ENCODE results near the gene TERB1. TPM values are rescaled to one million over a fixed set of nuclear protein-coding genes. Genes with fewer than 3 reads are reported as not detected.
A peak's percentile ranks its signal among the peaks of the same experiment; 100 is the strongest.

Gene TERB1
- total RNA-seq, 3 donors from 2014 or later: 0.28 to 0.32 TPM; not detected in 1

DNA sequence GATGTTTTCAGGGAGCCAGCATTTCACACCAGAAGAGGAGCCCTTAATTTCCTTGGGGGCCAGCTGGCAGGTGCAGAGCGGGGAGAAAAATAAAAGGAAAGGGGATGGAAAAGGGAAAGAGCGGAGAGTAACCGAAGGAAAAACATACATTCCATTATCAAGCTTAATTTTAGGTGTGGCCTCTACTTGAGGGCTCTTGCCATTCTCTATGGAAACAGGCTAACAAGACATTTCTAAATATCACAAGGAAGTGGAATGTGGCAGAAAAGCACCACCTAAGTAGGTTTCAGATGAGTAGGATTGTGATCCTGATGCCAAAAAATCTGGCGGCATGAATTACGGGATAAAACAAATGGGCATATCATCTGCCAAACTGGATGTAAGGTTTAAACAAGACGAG, 49.0 kb downstream of the TERB1 start:
- TF ChIP-seq, protein P1, sequence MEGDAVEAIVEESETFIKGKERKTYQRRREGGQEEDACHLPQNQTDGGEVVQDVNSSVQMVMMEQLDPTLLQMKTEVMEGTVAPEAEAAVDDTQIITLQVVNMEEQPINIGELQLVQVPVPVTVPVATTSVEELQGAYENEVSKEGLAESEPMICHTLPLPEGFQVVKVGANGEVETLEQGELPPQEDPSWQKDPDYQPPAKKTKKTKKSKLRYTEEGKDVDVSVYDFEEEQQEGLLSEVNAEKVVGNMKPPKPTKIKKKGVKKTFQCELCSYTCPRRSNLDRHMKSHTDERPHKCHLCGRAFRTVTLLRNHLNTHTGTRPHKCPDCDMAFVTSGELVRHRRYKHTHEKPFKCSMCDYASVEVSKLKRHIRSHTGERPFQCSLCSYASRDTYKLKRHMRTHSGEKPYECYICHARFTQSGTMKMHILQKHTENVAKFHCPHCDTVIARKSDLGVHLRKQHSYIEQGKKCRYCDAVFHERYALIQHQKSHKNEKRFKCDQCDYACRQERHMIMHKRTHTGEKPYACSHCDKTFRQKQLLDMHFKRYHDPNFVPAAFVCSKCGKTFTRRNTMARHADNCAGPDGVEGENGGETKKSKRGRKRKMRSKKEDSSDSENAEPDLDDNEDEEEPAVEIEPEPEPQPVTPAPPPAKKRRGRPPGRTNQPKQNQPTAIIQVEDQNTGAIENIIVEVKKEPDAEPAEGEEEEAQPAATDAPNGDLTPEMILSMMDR (IDR thresholded peaks at IDR 0.05): no peak
- DNase-seq (no peak), ATAC-seq (no peak)
- Histone ChIP-seq H3K9me3 (no peaks in the 10 kb centered on the region), H3K4me3 (no peak overlapping the region), H3K36me3 (ENCODE audit: low read depth) (no peaks in the 10 kb centered on the region), H3K4me1 (ENCODE audit: low read depth) (peaks cover 36% of the 10 kb centered on the region)
- intact Hi-C loops (cut with DNase I, micrococcal nuclease): no loop called here

DNA sequence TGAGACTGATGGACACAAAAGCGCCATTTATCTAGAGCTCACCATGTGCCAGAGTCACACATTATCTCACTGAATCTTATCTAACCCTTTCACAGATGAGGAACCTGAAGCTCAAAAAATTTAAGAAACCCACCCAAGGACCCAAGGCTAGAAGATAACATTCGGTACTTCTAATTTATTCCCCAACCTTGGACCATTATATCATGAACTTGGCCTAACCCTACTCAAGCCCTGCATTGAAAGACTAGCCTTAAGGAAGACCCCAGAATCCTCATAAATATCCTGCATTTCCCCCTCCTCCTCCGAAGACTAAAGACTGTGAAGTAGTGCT, 49.4 kb downstream of the TERB1 start:
- intact Hi-C loops (cut with DNase I, micrococcal nuclease): no loop called here

DNA sequence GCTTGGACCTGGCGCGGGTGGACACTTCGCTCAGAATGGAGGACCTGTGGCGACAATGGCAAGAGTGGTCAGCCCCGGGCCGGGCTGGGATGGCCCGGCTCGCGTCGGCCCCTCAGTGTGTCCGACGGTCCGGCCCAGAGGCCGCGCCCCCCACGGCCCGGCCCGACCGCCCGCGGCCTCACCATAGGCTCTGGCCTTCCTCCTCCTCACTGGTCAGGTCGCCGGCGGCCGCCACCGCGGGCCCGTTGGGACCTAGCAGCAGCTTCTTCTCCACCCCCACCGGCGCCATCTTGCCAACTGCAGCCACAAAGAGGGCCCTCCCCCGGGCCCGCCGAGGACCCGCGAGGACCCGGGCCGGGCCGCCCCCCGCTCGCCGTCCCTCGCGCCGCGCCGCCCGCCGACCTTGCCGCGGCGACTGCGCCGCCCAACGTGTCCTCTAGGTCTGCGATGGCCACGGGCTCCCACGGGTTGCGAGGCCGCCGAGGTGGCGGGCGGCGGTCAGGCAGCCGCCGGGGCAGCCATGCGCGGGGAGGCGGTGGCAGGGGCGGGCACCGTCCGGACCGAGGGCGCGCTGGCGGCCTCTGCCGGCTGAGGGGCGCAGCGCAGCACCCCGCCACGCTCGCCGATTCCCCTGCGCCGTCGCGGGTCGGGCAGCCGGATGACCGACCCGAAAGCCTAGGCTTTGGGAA, 49.9 kb downstream of the TERB1 start, which contains the start of gene DYNC1LI2:
Gene DYNC1LI2 (minus strand): TSS at position 307 of the 689 bp plus-strand sequence. CDS start 18 bp downstream, at position 289.
- H3K4me3 ChIP-seq: peak within 1 kb of the TSS; percentile 89
- intact Hi-C loops (cut with DNase I, micrococcal nuclease): no loop called here
- H3K36me3 ChIP-seq (ENCODE audit: low read depth): no peaks in the 10 kb centered on the region
- peak; percentile 82 to 90 (median 88) for DNase-seq
- peaks cover 46% of the 10 kb centered on the region for H3K4me1 ChIP-seq (ENCODE audit: low read depth)
- TF ChIP-seq, protein P1 (IDR thresholded peaks at IDR 0.05): peak; percentile 92
- no peaks in the 10 kb centered on the region for H3K9me3 ChIP-seq
- peak; percentile 93 for ATAC-seq

More for the DNA sequence above, 49.4 kb downstream of the TERB1 start:
- H3K9me3 ChIP-seq: no peaks in the 10 kb centered on the region
- TF ChIP-seq, protein P1 (IDR thresholded peaks at IDR 0.05): no peak
- DNase-seq: no peak
- H3K4me3 ChIP-seq: no peak overlapping the region
- no peaks in the 10 kb centered on the region for H3K36me3 ChIP-seq (ENCODE audit: low read depth)
- ATAC-seq: no peak
- peaks cover 40% of the 10 kb centered on the region for H3K4me1 ChIP-seq (ENCODE audit: low read depth)

DNA sequence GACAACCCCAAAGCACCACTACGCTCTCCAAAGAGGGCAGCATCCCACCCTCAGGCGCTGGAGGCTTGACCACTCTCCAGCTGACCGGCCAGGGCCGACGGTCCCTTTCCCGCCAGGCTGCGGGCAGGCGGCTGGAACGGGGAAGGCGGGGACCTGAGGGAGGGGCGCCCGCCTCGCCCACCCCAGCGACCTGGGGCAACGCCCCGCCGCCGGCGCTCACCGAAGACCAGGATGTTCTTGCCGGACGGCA, 50.4 kb downstream of the TERB1 start:
- H3K9me3 ChIP-seq: no peaks in the 10 kb centered on the region
- intact Hi-C loops (cut with DNase I, micrococcal nuclease): no loop called here

DNA sequence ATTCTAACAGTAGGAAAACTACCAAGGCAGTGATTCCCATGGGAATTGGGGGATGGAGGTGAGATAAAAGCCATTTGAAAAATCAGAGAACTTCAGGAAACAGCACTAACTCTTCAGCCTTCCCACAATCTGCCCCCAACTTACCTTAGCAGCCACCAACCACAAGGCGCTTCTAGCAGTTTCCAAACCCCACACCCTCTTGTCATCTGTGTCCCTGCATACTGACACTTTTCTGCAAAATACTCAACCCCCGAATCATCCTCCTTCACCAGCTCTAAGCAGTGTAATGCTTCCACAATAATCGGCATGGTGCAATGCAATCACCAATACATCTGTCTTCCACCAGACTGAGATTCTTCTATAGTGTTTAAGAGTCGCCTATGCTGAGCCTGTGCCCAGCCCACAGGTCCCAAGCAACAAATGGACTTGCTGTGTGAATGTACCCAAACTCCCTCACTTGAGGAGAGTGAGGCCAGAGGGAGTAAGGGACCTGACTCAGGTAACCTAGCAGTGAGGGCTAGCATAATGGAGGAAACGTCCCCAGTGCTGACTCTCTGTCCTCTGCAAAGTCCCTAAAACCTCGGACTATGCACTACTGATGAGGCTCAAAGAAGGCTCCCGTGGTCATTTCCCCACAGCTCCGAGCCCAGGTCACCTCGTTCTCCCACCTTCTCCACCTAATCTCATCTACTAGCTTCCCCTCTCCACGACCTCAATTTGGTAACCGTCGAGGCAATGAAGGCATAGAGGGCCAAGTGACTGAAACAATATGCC, 50.9 kb downstream of the TERB1 start:
- TF ChIP-seq, protein P1 (IDR thresholded peaks at IDR 0.05): no peak

More for the DNA sequence above, 50.4 kb downstream of the TERB1 start:
- peak overlapping the region; percentile 89 for H3K4me3 ChIP-seq
- H3K36me3 ChIP-seq (ENCODE audit: low read depth): no peaks in the 10 kb centered on the region
- ATAC-seq (peak; percentile 60), DNase-seq (peak; percentile 45 to 75 (median 73))
- TF ChIP-seq, protein P1 (IDR thresholded peaks at IDR 0.05): no peak
- H3K4me1 ChIP-seq (ENCODE audit: low read depth): peaks cover 48% of the 10 kb centered on the region

More for the DNA sequence above, 50.9 kb downstream of the TERB1 start:
- H3K4me3 ChIP-seq: peak overlapping the region; percentile 89
- no peaks in the 10 kb centered on the region for H3K9me3 ChIP-seq
- ATAC-seq (peak; percentile 14), DNase-seq (no peak)
- intact Hi-C loops (cut with DNase I, micrococcal nuclease): no loop called here
- H3K4me1 ChIP-seq (ENCODE audit: low read depth): peaks cover 48% of the 10 kb centered on the region
- H3K36me3 ChIP-seq (ENCODE audit: low read depth): no peaks in the 10 kb centered on the region

All from mucosa of descending colon (tissue), 3 donors.